NOMO-1 treated with dmso at 0.1 percent for 144 hours (cell line): ENCODE data around the gene DHRS7B.

Experiments
- DNase-seq: peaks from one replicate; lab custom pipeline; 2025; ENCODE audit not compliant: unreplicated experiment; lab: John Stamatoyannopoulos, UW

Gene DHRS7B

DNA sequence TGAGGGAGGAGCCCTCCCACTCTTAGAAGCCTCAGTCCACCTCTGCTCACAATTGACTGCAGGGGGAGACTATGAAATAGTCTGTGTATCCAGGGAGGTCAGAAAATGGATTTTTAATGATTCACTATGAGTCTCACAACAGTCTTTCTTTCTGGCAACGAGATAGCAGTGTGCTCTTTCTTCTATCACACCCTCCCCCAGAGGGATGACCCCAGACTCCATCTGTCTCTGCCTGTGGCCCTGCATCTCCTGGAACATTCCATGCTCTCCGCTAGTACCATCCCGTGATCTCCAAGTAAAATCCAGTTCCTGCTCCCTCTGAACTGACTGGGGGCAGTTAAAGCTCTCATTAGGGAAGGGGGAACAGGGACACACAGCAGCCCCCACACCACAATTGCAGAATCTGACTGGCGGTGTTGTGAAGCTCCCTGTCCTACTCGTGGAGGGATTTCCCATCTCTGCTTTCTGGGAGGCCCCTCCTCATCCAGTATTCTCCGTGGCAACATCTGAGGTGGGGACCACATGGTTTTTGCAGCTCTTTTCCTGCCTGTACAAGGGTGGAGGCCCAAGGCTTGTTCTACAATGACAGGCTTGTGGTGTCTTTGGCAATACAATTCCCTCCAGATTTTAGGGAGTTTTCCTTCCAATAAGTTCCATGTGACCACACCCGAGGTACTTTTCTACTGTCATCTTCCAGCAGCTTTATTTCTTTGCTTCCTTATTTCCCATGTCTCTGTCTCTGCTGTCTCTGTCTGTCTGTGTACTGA lies 107.0 kb downstream of the DHRS7B start:
- no peak for DNase-seq

DNA sequence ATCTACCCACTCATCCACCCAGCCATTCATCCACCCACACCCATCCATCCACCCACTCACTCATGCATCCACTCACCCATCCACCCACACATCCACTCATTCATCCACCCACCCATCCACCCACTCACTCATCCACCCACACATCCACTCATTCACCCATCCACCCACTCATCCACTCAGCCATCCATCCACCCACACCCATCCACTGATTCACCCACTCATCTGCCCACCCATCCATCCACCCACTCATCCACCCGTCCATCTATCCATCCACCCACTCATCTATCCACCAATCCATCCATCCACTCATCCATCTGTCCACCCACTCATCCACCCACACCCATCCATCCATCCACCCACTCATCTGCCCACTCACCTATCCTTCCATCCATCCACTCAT lies 109.2 kb downstream of the DHRS7B start:
- no peak for DNase-seq

DNA sequence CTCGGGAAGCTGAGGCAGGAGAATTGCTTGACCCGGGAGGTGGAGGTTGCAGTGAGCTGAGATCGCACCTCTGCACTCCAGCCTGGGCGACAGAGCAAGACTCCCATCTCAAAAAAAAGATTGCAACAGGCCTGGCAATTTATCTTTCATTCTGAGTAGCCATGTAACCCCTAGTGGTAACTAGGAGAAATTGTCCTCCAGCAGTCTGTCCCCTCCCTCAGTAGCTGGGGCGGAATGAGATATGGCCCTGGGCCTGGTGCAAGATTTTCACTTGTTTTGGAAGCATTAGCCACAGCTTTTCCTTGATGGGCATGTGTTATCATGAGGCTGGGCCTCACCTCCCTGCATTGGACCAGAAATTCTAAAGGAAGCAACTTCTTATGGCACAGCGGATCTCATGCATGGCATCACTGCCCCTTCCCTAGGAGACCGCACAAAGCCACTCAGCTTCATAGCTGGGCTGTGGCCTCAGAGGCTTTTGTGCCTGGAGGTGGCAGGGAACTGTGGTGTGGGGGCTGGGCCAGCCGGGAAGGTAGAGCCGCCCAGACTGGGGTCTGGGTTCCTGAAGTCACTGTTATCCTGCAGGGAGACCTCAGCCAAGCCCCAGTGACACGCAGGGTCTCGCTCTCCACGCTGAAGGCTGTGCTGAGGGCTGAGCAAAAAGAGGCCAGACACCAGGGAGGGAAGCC lies 113.1 kb downstream of the DHRS7B start:
- no peak for DNase-seq

DNA sequence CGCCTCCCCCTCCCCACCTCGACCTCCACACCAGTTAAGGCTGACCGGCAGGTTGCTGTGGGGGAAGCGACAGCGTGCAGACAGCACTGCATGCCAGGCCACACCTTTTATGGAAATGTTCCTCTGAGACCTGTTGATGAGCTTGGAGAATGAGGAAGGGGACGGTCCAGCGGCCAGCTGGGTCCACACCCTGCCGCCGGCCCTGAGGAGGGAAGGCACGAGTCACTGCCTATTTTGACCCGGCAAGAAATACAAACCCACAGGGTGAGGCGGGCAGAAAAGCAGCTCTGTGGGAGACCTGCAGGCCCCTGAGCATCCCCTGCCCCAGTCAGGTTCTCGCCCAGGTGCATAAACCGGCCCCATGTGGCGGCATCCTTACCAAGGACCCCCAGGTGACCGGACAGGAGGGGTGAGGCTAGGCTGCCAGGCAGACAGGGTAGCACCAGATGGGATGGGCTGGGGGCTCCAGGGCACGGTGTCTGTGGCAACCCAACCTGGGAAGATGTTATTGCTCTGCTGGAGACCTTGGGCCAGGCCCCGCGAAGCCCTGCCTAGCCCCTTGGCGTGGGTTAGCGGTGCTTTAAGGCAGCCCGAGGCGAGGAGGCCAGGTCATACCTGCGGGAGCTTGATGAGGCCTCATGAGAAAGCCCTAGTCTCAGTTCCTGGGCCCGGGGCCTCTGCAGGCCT lies 113.7 kb downstream of the DHRS7B start:
- no peak for DNase-seq
